Transverse colon (tissue), 3 donors: ENCODE data around the gene SUCO.

ENCODE experiments used
- CTCF ChIP-seq, 5 experiments: fragments of 200-600 bp in 3 of 5; fragments of 450-650 bp in 2 of 5; sonication (generic) in 3 of 5; IDR thresholded peaks; 1 replicate in 2 of 5; 2 replicates in 3 of 5; pipeline ENCODE4 v1.5.1; 2016 to 2017; ENCODE audit warnings: antibody characterized with exemption in 5 of 5, inconsistent platforms in 3 of 5, mild to moderate bottlenecking in 2 of 5, moderate library complexity in 1 of 5
- POLR2A ChIP-seq: fragments of 450-650 bp; IDR thresholded peaks from one replicate; pipeline ENCODE4 v1.6.1; 2016; ENCODE audit warnings: antibody characterized with exemption, mild to moderate bottlenecking, moderate library complexity

GRCh38 chr1:172557270-172557669 is 24.3 kb downstream of the SUCO start:
- TF ChIP-seq CTCF (IDR thresholded peaks at IDR 0.05) (no peak), POLR2A (no peak)
